B cell (primary cell): ENCODE data around the gene TYW1B.
"Not testable (repeated sequence)": the region's sequence is repeated elsewhere in the genome, so short reads cannot be mapped to it uniquely, and the experiment has no call there.

ENCODE experiments used
- EZH2 ChIP-seq: IDR thresholded peaks from 2 replicates; pipeline ENCODE4 v1.6.1; 2012; ENCODE audit warnings: borderline replicate concordance, low read depth, mild to moderate bottlenecking, moderate library complexity, low read length; ENCODE audit not compliant: insufficient read depth, poor library complexity, severe bottlenecking
- TF ChIP-seq, protein P1 (sequence below): fragments of 200-600 bp; IDR thresholded peaks from one replicate; pipeline ENCODE4 v1.8.0; 2022; ENCODE audit warnings: antibody characterized with exemption, mild to moderate bottlenecking

DNA sequence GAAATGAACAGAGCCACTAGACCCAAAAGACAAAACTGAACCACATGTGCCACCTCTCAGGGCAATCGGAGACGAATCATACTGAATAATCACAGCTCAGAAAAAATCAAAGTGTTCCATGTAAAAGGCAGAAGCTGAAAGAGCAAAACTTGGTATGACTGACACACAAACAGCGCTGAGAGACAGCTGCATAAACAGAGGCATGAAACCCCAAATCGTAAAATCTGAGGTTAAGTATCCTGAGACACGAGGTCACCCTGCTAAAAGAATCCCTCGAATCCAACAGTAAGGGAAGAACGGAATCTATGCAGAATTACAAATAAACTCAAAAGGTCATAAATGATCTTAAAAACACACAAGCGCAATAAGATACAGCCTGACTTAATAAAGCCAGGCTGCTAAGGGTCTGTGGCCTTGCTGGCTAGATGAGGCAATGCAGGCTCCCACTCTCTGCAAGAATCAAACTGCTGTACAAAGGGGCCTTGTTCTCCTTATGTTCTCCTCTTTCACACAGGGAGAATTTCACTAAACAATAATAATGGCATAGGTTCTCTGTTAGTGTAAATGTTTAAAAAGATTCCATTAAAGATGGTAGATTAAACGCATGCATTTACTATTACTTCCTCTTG, 247.7 kb downstream of the TYW1B start:
- TF ChIP-seq, protein P1, sequence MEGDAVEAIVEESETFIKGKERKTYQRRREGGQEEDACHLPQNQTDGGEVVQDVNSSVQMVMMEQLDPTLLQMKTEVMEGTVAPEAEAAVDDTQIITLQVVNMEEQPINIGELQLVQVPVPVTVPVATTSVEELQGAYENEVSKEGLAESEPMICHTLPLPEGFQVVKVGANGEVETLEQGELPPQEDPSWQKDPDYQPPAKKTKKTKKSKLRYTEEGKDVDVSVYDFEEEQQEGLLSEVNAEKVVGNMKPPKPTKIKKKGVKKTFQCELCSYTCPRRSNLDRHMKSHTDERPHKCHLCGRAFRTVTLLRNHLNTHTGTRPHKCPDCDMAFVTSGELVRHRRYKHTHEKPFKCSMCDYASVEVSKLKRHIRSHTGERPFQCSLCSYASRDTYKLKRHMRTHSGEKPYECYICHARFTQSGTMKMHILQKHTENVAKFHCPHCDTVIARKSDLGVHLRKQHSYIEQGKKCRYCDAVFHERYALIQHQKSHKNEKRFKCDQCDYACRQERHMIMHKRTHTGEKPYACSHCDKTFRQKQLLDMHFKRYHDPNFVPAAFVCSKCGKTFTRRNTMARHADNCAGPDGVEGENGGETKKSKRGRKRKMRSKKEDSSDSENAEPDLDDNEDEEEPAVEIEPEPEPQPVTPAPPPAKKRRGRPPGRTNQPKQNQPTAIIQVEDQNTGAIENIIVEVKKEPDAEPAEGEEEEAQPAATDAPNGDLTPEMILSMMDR, result not testable (repeated sequence)
- not testable (repeated sequence) for TF ChIP-seq EZH2
